GM18526 (cell line): ENCODE measurements around the gene DHX36.

ENCODE experiments used
- POLR2A ChIP-seq: IDR thresholded peaks from 3 replicates; pipeline ENCODE4 v1.6.1; 2011; ENCODE audit not compliant: insufficient read length; ENCODE audit errors: extremely low read depth

DHX36 gene, protein sequence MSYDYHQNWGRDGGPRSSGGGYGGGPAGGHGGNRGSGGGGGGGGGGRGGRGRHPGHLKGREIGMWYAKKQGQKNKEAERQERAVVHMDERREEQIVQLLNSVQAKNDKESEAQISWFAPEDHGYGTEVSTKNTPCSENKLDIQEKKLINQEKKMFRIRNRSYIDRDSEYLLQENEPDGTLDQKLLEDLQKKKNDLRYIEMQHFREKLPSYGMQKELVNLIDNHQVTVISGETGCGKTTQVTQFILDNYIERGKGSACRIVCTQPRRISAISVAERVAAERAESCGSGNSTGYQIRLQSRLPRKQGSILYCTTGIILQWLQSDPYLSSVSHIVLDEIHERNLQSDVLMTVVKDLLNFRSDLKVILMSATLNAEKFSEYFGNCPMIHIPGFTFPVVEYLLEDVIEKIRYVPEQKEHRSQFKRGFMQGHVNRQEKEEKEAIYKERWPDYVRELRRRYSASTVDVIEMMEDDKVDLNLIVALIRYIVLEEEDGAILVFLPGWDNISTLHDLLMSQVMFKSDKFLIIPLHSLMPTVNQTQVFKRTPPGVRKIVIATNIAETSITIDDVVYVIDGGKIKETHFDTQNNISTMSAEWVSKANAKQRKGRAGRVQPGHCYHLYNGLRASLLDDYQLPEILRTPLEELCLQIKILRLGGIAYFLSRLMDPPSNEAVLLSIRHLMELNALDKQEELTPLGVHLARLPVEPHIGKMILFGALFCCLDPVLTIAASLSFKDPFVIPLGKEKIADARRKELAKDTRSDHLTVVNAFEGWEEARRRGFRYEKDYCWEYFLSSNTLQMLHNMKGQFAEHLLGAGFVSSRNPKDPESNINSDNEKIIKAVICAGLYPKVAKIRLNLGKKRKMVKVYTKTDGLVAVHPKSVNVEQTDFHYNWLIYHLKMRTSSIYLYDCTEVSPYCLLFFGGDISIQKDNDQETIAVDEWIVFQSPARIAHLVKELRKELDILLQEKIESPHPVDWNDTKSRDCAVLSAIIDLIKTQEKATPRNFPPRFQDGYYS

DNA sequence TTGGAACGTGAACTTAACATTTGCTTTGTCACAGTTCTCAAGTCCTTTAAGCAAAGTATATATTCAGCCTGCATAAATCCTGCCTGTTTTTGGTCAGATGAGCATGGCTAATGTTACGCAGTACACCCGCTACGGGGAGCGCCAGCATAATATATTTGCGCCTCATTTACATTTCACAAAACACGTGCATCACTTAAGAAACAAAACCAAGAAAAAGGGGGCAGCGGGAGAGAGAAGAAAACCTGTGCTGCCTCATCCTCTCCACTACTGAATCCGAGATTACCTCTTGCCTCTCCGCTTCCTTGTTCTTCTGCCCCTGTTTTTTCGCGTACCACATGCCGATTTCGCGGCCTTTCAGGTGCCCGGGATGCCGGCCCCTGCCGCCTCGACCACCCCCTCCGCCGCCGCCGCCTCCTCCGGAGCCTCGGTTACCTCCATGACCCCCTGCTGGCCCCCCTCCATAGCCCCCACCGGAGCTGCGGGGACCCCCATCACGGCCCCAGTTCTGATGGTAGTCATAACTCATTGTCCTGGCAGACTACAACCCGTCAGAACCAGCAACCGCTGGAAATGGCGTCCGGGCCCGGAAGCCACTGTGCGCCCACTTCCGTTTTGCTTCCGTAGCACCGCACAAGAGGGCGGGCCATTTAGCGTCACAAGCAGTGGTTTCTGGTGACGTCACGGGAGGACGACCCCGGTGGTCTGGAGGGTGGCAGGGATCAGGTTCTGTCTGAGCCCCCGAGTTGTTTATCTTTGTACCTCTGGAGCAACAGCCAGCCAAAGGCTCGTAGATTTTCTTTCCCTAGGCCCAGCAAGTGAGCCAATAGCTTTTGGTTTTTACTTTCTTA is at the start of gene DHX36:
TSS of gene DHX36 (minus strand) at position 597 of the 848 bp plus-strand sequence. CDS start at position 526, 71 bp downstream.
- peak; percentile 90 for TF ChIP-seq POLR2A

GRCh38 chr3:154367221-154367620 is 42.9 kb upstream of the DHX36 start:
- no peak for TF ChIP-seq POLR2A

- TF ChIP-seq POLR2A = no peak
Observed at GRCh38 chr3:154364849-154365248, 40.6 kb upstream of the DHX36 start.

GRCh38 chr3:154361099-154361498 is 36.8 kb upstream of the DHX36 start:
- TF ChIP-seq POLR2A = no peak

GRCh38 chr3:154356009-154356408 is 31.7 kb upstream of the DHX36 start:
- TF ChIP-seq POLR2A = no peak

- TF ChIP-seq POLR2A = no peak
Observed at GRCh38 chr3:154349223-154349622, 24.9 kb upstream of the DHX36 start.

- no peak for TF ChIP-seq POLR2A
Observed at GRCh38 chr3:154345422-154346122, 21.3 kb upstream of the DHX36 start.

DNA sequence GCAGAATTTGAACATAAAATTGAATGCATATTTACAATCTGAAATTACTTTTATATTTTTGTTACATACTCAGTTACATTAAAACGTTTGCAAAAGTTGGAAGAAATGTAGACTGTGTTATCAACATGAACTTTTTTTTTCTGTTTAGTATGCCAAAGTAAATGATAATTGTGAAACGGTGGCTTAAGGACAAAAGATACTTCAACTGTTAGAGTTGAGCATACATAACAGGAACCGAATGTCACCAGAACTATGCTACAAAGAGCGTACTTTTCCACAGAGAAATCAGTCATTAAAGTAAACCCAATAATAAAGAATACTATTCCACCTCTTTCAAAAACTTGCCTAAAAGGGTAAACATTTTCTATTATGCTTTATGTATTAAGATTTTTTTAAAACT is 14.3 kb upstream of the DHX36 start:
- TF ChIP-seq POLR2A = no peak

DNA sequence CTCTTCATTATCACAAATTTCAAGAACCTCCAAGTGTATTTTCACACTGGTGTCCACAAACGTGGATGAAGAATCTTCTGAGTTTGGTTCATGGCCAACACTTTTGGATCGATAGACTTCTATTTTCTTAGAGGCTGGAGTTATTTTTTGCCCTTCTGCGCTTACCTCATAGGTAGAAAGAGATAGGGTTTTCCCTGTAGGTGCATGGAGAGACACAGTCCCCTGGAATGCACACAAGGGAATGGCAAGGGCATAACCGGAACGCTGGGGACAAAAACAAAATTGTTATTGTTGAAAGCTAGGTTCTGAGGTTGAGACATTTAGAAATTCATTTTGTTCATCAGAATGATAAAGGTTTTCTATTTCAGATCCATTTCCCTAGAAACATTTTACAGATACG is 13.7 kb upstream of the DHX36 start:
- no peak for TF ChIP-seq POLR2A

DNA sequence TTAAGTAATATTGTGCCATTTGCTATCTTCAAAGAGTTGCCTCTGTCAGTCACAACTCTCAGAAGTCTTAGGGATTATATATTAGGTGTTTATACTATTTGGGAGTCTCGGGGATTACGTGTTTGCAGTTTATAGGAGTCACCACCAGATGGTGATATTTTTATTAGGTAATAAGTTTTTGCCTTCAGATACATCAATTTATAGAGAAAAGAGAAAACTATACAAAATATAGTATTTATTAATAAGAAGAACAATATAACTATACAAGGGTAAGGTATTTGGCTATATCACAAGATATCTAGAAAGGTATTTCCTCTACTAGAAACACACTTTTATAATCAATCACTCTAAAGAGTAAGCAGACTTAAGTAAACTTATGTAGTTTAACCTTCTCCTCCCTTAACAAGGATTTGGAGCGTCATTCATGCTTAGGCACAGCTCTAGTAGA is 10.7 kb upstream of the DHX36 start:
- TF ChIP-seq POLR2A = no peak

GRCh38 chr3:154327871-154328270 is 3.6 kb upstream of the DHX36 start:
- no peak for TF ChIP-seq POLR2A

- no peak for TF ChIP-seq POLR2A
Observed at GRCh38 chr3:154324919-154325318, 632 bp upstream of the DHX36 start.

GRCh38 chr3:154316974-154317767 is 7.1 kb downstream of the DHX36 start:
- TF ChIP-seq POLR2A = no peak
